GM12874 (cell line): ENCODE data around the gene MYH9.

ENCODE experiments used
- CTCF ChIP-seq: IDR thresholded peaks from 2 replicates; pipeline ENCODE4 v1.5.1; 2011; ENCODE audit warnings: low read depth, mild to moderate bottlenecking, control low read depth, low read length, moderate library complexity; ENCODE audit not compliant: insufficient read depth

The MYH9 gene

GRCh38 chr22:36236388-36237319, 151.1 kb downstream of the MYH9 start:
- TF ChIP-seq CTCF = no peak

- TF ChIP-seq CTCF = no peak
These were observed 152.2 kb downstream of the MYH9 start for GRCh38 chr22:36235585-36235984.

DNA sequence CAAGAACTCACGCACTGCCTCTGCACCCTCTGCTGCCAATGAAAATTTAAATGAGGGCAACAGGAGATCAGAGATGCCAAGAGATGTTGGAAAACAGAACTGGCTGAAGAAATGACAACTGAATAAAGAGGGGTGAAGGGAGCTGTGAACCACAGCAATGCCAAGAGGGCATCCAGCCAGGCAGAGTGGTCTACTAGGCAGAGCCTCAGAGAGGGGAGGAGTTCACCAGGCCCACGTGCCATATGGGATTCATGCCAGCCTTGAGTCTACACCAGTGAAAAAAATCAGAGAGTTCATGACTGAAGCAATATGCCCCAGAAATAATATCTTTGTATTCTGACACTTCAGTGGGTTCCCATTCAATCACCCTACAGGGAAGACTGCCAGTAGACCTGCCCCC, 152.8 kb downstream of the MYH9 start:
- TF ChIP-seq CTCF = no peak

- no peak for TF ChIP-seq CTCF
These were observed 153.6 kb downstream of the MYH9 start for GRCh38 chr22:36234213-36234612.

DNA sequence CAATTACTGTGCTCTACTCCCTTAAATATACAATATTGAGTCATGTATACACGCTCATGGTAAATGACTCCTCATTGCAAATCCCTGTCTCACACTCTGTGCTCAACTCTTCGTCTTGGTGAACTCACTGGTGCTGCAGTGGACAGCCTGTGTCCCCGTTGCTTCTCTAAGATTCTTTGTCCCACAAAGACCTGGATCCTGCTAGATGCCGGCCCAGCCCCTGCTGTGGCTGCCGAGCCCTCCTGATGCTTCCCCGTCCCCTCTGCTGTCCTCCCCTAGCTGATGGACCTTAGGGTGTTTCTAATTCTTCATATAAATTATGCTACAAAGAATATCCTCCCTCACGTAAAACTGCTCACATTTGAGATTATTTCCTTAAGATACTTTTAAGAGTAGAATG, 154.0 kb downstream of the MYH9 start:
- no peak for TF ChIP-seq CTCF

- TF ChIP-seq CTCF = no peak
These were observed 154.9 kb downstream of the MYH9 start for GRCh38 chr22:36232715-36233401.
